Neural progenitor cell (in vitro differentiated cells): ENCODE data around the gene NLK. TPM values are rescaled to one million over a fixed set of nuclear protein-coding genes. Genes with fewer than 3 reads are reported as not detected.

Experiments
- DNase-seq: peaks from one replicate; pipeline ENCODE4 v3.0.0-alpha.2; 2016; ENCODE audit warnings: low spot score
- H2AFZ ChIP-seq: fragments of 200-600 bp; sonication (generic); replicated peaks from 2 replicates; pipeline ENCODE4 v1.6.1; 2016; ENCODE audit warnings: antibody characterized with exemption
- H3F3A ChIP-seq: fragments of 200-600 bp; sonication (generic); 2 replicates; pipeline ENCODE4 v1.6.1; 2016; ENCODE audit warnings: antibody characterized with exemption, low read depth
- H3K27ac ChIP-seq: fragments of 200-600 bp; sonication (generic); 2 replicates; pipeline ENCODE4 v1.5.1; 2016; ENCODE audit warnings: mild to moderate bottlenecking
- H3K27me3 ChIP-seq: fragments of 200-600 bp; sonication (generic); 2 replicates; pipeline ENCODE4 v1.6.1; 2016; ENCODE audit warnings: mild to moderate bottlenecking, moderate library complexity
- H3K36me3 ChIP-seq: fragments of 200-600 bp; sonication (generic); 2 replicates; pipeline ENCODE4 v1.5.1; 2016
- H3K4me1 ChIP-seq: fragments of 200-600 bp; sonication (generic); 2 replicates; pipeline ENCODE4 v1.6.1; 2016; ENCODE audit warnings: mixed run types
- H3K4me2 ChIP-seq: fragments of 200-600 bp; sonication (generic); 2 replicates; pipeline ENCODE4 v1.6.1; 2016
- H3K4me3 ChIP-seq: fragments of 200-600 bp; sonication (generic); 2 replicates; pipeline ENCODE4 v1.5.1; 2016
- H3K79me2 ChIP-seq: fragments of 200-600 bp; sonication (generic); 2 replicates; pipeline ENCODE4 v1.6.1; 2016; ENCODE audit warnings: low read depth
- H3K9ac ChIP-seq: fragments of 200-600 bp; sonication (generic); 2 replicates; pipeline ENCODE4 v1.6.1; 2016
- H3K9me3 ChIP-seq: fragments of 200-600 bp; sonication (generic); 2 replicates; pipeline ENCODE4 v1.5.1; 2016; ENCODE audit warnings: low read depth
- H4K20me1 ChIP-seq: fragments of 200-600 bp; sonication (generic); 2 replicates; pipeline ENCODE4 v1.6.1; 2016; ENCODE audit warnings: low read depth
- H3K27ac Mint-ChIP-seq: 3 replicates; pipeline ENCODE4 v1.8.0; 2021; ENCODE audit warnings: mixed read lengths
- H3K27me3 Mint-ChIP-seq: 2 replicates; pipeline ENCODE4 v1.8.0; 2022; ENCODE audit warnings: low read depth, mild to moderate bottlenecking, inconsistent platforms, moderate library complexity, mixed read lengths; ENCODE audit not compliant: insufficient read depth
- H3K36me3 Mint-ChIP-seq: 3 replicates; pipeline ENCODE4 v1.8.0; 2021; ENCODE audit warnings: mixed read lengths
- H3K4me1 Mint-ChIP-seq: 3 replicates; pipeline ENCODE4 v1.8.0; 2021; ENCODE audit warnings: mixed read lengths
- H3K4me3 Mint-ChIP-seq: 3 replicates; pipeline ENCODE4 v1.8.0; 2021; ENCODE audit warnings: mild to moderate bottlenecking, moderate library complexity, mixed read lengths
- H3K9me3 Mint-ChIP-seq: 3 replicates; pipeline ENCODE4 v1.8.0; 2020; ENCODE audit warnings: mixed read lengths
- EZH2 ChIP-seq: fragments of 200-600 bp; sonication (generic); IDR thresholded peaks from 2 replicates; pipeline ENCODE4 v1.6.1; 2017; ENCODE audit warnings: antibody characterized with exemption, mild to moderate bottlenecking, moderate library complexity
- EZH2phosphoT487 ChIP-seq: fragments of 200-600 bp; sonication (generic); IDR thresholded peaks from 2 replicates; pipeline ENCODE4 v1.6.1; 2017; ENCODE audit warnings: antibody characterized with exemption
- total RNA-seq: library from RNA; depleted of rRNA; stranded (reverse); fragments of >200 nt; gene quantifications from 2 replicates; pipeline ENCODE4 v1.2.3, GENCODE V29; 2015; ENCODE audit warnings: low replicate concordance
- TF ChIP-seq, protein P1 (sequence below): fragments of 200-600 bp; sonication (generic); IDR thresholded peaks from 2 replicates; pipeline ENCODE4 v1.5.1; 2017; ENCODE audit warnings: antibody characterized with exemption, mild to moderate bottlenecking

The NLK gene
- total RNA-seq, 1 donor from 2014 or later = 61.7 TPM

DNA sequence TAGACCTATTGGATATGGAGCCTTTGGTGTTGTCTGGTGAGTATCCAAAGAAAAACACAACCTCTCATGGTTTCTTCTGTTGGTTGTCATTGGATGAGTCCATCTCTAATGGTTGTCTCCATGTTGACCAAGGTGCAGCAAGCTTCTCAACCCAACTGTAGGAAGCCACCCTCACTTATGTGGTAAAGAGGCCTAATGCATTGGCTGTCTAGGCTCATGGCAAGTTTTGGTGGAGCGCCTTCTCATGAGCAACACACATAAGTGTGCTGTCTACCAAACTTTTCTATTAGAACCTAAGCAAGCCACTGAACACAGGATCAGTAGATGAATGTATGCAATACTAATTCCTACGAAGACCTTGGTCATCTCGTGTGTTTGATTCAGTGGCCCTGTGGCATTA lies 819 bp downstream of the NLK start:
- H3K9me3 ChIP-seq = no peaks in the 10 kb centered on the region
- peaks cover 65% of the 10 kb centered on the region for H3K79me2 ChIP-seq
- Mint-ChIP-seq H3K27ac (no peak overlapping the region), H3K36me3 (peaks cover 8% of the 10 kb centered on the region), H3K4me1 (peaks cover 59% of the 10 kb centered on the region), H3K27me3 (peaks cover 3% of the 10 kb centered on the region), H3K4me3 (peak overlapping the region; percentile 94), H3K9me3 (no peaks in the 10 kb centered on the region)
- DNase-seq = no peak
- TF ChIP-seq, protein P1, sequence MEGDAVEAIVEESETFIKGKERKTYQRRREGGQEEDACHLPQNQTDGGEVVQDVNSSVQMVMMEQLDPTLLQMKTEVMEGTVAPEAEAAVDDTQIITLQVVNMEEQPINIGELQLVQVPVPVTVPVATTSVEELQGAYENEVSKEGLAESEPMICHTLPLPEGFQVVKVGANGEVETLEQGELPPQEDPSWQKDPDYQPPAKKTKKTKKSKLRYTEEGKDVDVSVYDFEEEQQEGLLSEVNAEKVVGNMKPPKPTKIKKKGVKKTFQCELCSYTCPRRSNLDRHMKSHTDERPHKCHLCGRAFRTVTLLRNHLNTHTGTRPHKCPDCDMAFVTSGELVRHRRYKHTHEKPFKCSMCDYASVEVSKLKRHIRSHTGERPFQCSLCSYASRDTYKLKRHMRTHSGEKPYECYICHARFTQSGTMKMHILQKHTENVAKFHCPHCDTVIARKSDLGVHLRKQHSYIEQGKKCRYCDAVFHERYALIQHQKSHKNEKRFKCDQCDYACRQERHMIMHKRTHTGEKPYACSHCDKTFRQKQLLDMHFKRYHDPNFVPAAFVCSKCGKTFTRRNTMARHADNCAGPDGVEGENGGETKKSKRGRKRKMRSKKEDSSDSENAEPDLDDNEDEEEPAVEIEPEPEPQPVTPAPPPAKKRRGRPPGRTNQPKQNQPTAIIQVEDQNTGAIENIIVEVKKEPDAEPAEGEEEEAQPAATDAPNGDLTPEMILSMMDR = no peak
- TF ChIP-seq EZH2 = no peak
- TF ChIP-seq EZH2phosphoT487 = no peak
- no peaks in the 10 kb centered on the region for H3K36me3 ChIP-seq
- H3K4me3 ChIP-seq = peak overlapping the region; percentile 89
- peaks cover 45% of the 10 kb centered on the region for H4K20me1 ChIP-seq
- H3F3A ChIP-seq = peaks cover 20% of the 10 kb centered on the region
- no peak overlapping the region for H2AFZ ChIP-seq
- H3K27me3 ChIP-seq = no peaks in the 10 kb centered on the region
- H3K4me1 ChIP-seq = peaks cover 54% of the 10 kb centered on the region
- H3K27ac ChIP-seq = no peak overlapping the region
- no peak overlapping the region for H3K9ac ChIP-seq
- H3K4me2 ChIP-seq = peak overlapping the region; percentile 89

DNA sequence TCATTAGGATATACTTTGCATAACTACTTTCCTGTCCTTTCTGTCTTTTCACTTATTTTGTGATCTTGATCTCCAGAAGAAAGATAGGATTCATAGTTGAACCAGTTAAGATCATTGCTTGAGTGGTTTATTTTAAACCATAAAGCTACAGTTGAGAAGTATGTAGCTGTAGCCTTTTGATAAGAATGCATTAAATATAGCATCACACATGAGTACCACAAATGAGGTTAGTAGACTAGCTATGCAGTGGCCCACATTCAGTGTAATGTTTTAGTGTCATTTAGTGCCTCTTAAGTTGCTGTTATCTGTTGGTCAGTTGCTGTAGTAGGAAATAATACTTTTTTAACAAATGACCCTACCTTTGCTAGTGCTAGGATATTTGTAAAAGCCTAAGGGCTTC lies 1.3 kb downstream of the NLK start:
- DNase-seq = no peak
- TF ChIP-seq EZH2 (no peak), EZH2phosphoT487 (no peak)
- TF ChIP-seq, protein P1 = no peak
- H3K27me3 ChIP-seq = no peaks in the 10 kb centered on the region
- Mint-ChIP-seq H3K4me1 (peaks cover 60% of the 10 kb centered on the region), H3K4me3 (peak overlapping the region; percentile 94), H3K36me3 (peaks cover 8% of the 10 kb centered on the region), H3K27me3 (peaks cover 3% of the 10 kb centered on the region), H3K9me3 (no peaks in the 10 kb centered on the region), H3K27ac (no peak overlapping the region)
- peak overlapping the region; percentile 89 for H3K4me2 ChIP-seq
- no peak overlapping the region for H2AFZ ChIP-seq
- H3K27ac ChIP-seq = no peak overlapping the region
- peaks cover 22% of the 10 kb centered on the region for H3F3A ChIP-seq
- H4K20me1 ChIP-seq = peaks cover 50% of the 10 kb centered on the region
- peaks cover 58% of the 10 kb centered on the region for H3K4me1 ChIP-seq
- no peak overlapping the region for H3K9ac ChIP-seq
- H3K79me2 ChIP-seq = peaks cover 70% of the 10 kb centered on the region
- no peaks in the 10 kb centered on the region for H3K36me3 ChIP-seq
- H3K9me3 ChIP-seq = no peaks in the 10 kb centered on the region
- H3K4me3 ChIP-seq = peak overlapping the region; percentile 89

DNA sequence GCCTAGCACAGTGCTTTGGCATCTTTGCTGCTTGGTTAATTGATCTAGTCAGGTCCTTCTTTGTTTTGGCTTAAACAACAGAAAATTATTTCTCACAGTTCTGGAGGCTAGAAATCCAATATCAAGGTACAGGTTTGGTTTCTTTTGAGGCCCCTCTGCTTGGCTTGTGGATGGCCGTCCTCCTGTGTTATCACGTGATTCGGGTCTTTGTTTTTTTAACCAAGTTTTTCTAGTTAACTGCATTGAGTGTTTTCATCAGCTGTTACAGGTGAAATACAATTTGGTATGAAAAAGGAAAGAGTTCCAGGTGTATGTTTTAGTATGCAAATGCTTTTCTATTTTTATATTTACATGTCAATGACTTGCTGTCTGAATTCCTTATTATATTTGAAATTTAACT lies 2.8 kb downstream of the NLK start:
- Histone ChIP-seq H3K27me3 (no peaks in the 10 kb centered on the region), H3K9me3 (no peaks in the 10 kb centered on the region), H3K36me3 (no peaks in the 10 kb centered on the region), H3F3A (peaks cover 20% of the 10 kb centered on the region), H4K20me1 (peaks cover 65% of the 10 kb centered on the region), H3K4me3 (peak overlapping the region; percentile 14), H3K4me2 (peak overlapping the region; percentile 89), H2AFZ (no peak overlapping the region), H3K79me2 (peaks cover 85% of the 10 kb centered on the region), H3K4me1 (peaks cover 61% of the 10 kb centered on the region), H3K27ac (no peak overlapping the region), H3K9ac (no peak overlapping the region)
- Mint-ChIP-seq H3K4me3 (no peak overlapping the region), H3K36me3 (peaks cover 8% of the 10 kb centered on the region), H3K4me1 (peaks cover 64% of the 10 kb centered on the region), H3K27ac (no peak overlapping the region), H3K9me3 (no peaks in the 10 kb centered on the region), H3K27me3 (peaks cover 3% of the 10 kb centered on the region)
- DNase-seq = no peak
- TF ChIP-seq EZH2 = no peak
- TF ChIP-seq, protein P1 = no peak
- no peak for TF ChIP-seq EZH2phosphoT487
